K562 (cell line): ENCODE data around the gene F2RL2. TPM values are rescaled to one million over a fixed set of nuclear protein-coding genes. Genes with fewer than 3 reads are reported as not detected.

Experiments
- ATAC-seq: fragments of 200-7000 bp; cut with Tn5 transposase; 3 replicates; pipeline ENCODE4 v1.9.1; 2020; ENCODE audit warnings: moderate library complexity
- BruUV-seq: library from RNA; stranded (reverse); fragments of 400-500 nt; replicated peaks from 2 replicates; lab custom pipeline; 2021; lab: Mats Ljungman, UMichigan
- CTCF ChIA-PET: fragments of 300-600 bp; formaldehyde crosslinking; extraction: SDS; loops from one replicate; lab custom pipeline; 2021; ENCODE audit warnings: low intra/inter-chr PET ratio; lab: Yijun Ruan, JAX
- POLR2A ChIA-PET: fragments of 300-600, 350-650 bp; sonication (Branson Sonifier 250); formaldehyde crosslinking; extraction: SDS; loops from one replicate; lab custom pipeline; 2021; ENCODE audit warnings: antibody characterized with exemption, inconsistent platforms; lab: Yijun Ruan, JAX
- DNase-seq, 4 experiments: peaks; one replicate each; pipeline versions ENCODE4 v3.0.0 to v3.0.0-alpha.2; 2011 to 2018; ENCODE audit warnings: low spot score in 3 of 4, mixed read lengths in 3 of 4; ENCODE audit errors: extremely low read depth in 1 of 4
- FAIRE-seq: peaks from 2 replicates; lab custom pipeline; 2011; peaks lifted over from hg19 to GRCh38; lab: Jason Lieb, UNC
- H2AFZ ChIP-seq: 2 replicates; pipeline ENCODE4 v1.6.0; 2011; ENCODE audit warnings: low read depth, low read length, control low read depth, inconsistent platforms
- H3K27ac ChIP-seq: fragments of 200-600 bp; 3 replicates; pipeline ENCODE4 v1.8.0; 2011; ENCODE audit warnings: low read depth, mild to moderate bottlenecking, control low read depth, inconsistent platforms, low read length, moderate library complexity, mixed read lengths; ENCODE audit errors: extremely low read depth
- H3K27me3 ChIP-seq, 2 experiments: fragments of 300-600 bp in 1 of 2; 2 replicates in 1 of 2; 3 replicates in 1 of 2; pipeline versions ENCODE4 v1.6.0 to v1.8.0; 2011; ENCODE audit warnings: inconsistent platforms in 2 of 2, low read length in 2 of 2, mild to moderate bottlenecking in 1 of 2, mixed read lengths in 1 of 2, moderate library complexity in 1 of 2; ENCODE audit not compliant: control insufficient read depth in 2 of 2, insufficient read depth in 2 of 2
- H3K36me3 ChIP-seq: fragments of 300-600 bp; 3 replicates; pipeline ENCODE4 v1.8.0; 2011; ENCODE audit warnings: mild to moderate bottlenecking, low read length, inconsistent platforms; ENCODE audit not compliant: control insufficient read depth, insufficient read depth
- H3K4me1 ChIP-seq, 2 experiments: fragments of 200-600 bp in 1 of 2; replicated peaks in 1 of 2; 2 replicates in 1 of 2; 3 replicates in 1 of 2; pipeline versions ENCODE4 v1.5.1 to v1.8.0; 2011; ENCODE audit warnings: inconsistent platforms in 2 of 2, low read length in 2 of 2, mild to moderate bottlenecking in 1 of 2, mixed read lengths in 1 of 2, moderate library complexity in 1 of 2; ENCODE audit not compliant: control insufficient read depth in 2 of 2, insufficient read depth in 2 of 2
- H3K4me2 ChIP-seq: 2 replicates; pipeline ENCODE4 v1.6.1; 2011; ENCODE audit warnings: low read length, control low read depth, inconsistent platforms, mixed read lengths; ENCODE audit not compliant: insufficient read depth
- H3K4me3 ChIP-seq: fragments of 200-600 bp; sonication (generic), shearing (Covaris generic); 2 replicates; pipeline ENCODE4 v1.5.1; 2016; ENCODE audit warnings: control low read depth, inconsistent platforms
- H3K79me2 ChIP-seq: fragments of 200-600 bp; 3 replicates; pipeline ENCODE4 v1.8.0; 2011; ENCODE audit warnings: low read length, inconsistent platforms; ENCODE audit not compliant: control insufficient read depth, insufficient read depth
- H3K9ac ChIP-seq, 2 experiments: 2 replicates each; pipeline versions ENCODE4 v1.6.0 to v1.6.1; 2011; ENCODE audit warnings: low read depth in 2 of 2, low read length in 2 of 2, control low read depth in 1 of 2, inconsistent platforms in 1 of 2, mild to moderate bottlenecking in 1 of 2, mixed read lengths in 1 of 2; ENCODE audit not compliant: insufficient read depth in 1 of 2
- H3K9me1 ChIP-seq: one replicate; pipeline ENCODE4 v1.6.0; 2011; ENCODE audit warnings: inconsistent platforms, mild to moderate bottlenecking, low read length, moderate library complexity; ENCODE audit not compliant: control insufficient read depth, insufficient read depth
- H3K9me3 ChIP-seq: replicated peaks from 2 replicates; pipeline ENCODE4 v1.5.1; 2011; ENCODE audit warnings: low read depth, low read length, inconsistent platforms; ENCODE audit not compliant: control insufficient read depth, insufficient read depth
- H4K20me1 ChIP-seq: replicated peaks from 2 replicates; pipeline ENCODE4 v1.6.1; 2011; ENCODE audit warnings: low read length, inconsistent platforms, mixed read lengths; ENCODE audit not compliant: control insufficient read depth, insufficient read depth
- ESRRB ChIP-seq: fragments of 250-450 bp; sonication (Bioruptor Pico); IDR thresholded peaks from 2 replicates; pipeline ENCODE4 v1.5.0; 2020; ENCODE audit warnings: mild to moderate bottlenecking, moderate library complexity, borderline replicate concordance
- JUND ChIP-seq, 2 experiments: IDR thresholded peaks; 2 replicates in 1 of 2; 3 replicates in 1 of 2; pipeline ENCODE4 v1.6.1; 2011; ENCODE audit warnings: borderline replicate concordance in 2 of 2, low read depth in 2 of 2, low read length in 2 of 2, improper control_type of control experiment in 1 of 2, missing biosample characterization in 1 of 2, missing genetic modification characterization in 1 of 2, missing genetic modification reagents in 1 of 2
- RBM15 ChIP-seq: fragments of 200-400 bp; formaldehyde crosslinking; IDR thresholded peaks from 2 replicates; pipeline ENCODE4 v1.6.1; 2018; ENCODE audit warnings: mild to moderate bottlenecking, low read length, moderate library complexity; ENCODE audit not compliant: insufficient read depth
- RREB1 ChIP-seq: fragments of 250-450 bp; sonication (Bioruptor Pico); IDR thresholded peaks from 2 replicates; pipeline ENCODE4 v1.4.0; 2020
- ZNF354B ChIP-seq: fragments of 250-450 bp; sonication (Bioruptor Pico); IDR thresholded peaks from 2 replicates; pipeline ENCODE4 v1.4.0; 2020
- WGBS: fragments of 100-300 bp; shearing (Covaris generic); methylation state at CpG from one replicate; pipeline ENCODE4 v1.1.6; 2016; ENCODE audit warnings: low coverage, mixed read lengths; ENCODE audit not compliant: insufficient coverage; ENCODE audit errors: missing lambda C conversion rate; 5-methylcytosine and 5-hydroxymethylcytosine counted together
- in situ Hi-C: fragments of 300-500 bp; cut with MboI; formaldehyde crosslinking; loops from 4 replicates; pipeline ENCODE4 v1.15.0; 2018; ENCODE audit warnings: inconsistent platforms, mixed read lengths
- intact Hi-C: fragments of 100-400 bp; cut with micrococcal nuclease; formaldehyde crosslinking; loops from 2 replicates; pipeline ENCODE4 v1.14.2; 2022
- polyA plus RNA-seq, 8 experiments: library from polyadenylated mRNA; depleted of rRNA in 4 of 8; stranded (reverse) in 5 of 8; unstranded in 3 of 8; fragments of >200 nt; fragmentation: Nextera tagmentation in 2 of 8; fragmentation: Illumina TruSeq in 1 of 8; extraction: Ambion mirVana in 2 of 8; extraction: Trizol in 1 of 8; gene quantifications; 2 replicates each; pipeline versions ENCODE4 v1.2.1 to v1.2.3, GENCODE V29; 2011 to 2014; ENCODE audit warnings: inconsistent platforms in 1 of 8, missing spikeins in 1 of 8
- total RNA-seq, 7 experiments: library from RNA; depleted of rRNA in 6 of 7; stranded (reverse); fragments of >200 nt in 6 of 7; fragmentation: Illumina TruSeq in 2 of 7; extraction: Trizol in 2 of 7; gene quantifications; 2 replicates each; pipeline versions ENCODE4 v1.2.1 to v1.2.3, GENCODE V29; 2011 to 2021; ENCODE audit warnings: low replicate concordance in 1 of 7

F2RL2 gene
- total and polyA plus RNA-seq, 9 of the 15 experiments (the other 6 are each of a cell fraction or from before 2014, with no cell fraction given), result 0.03 to 0.12 (median 0.06) TPM; not detected in 3

- ATAC-seq, result no peak
- no peak overlapping the region for H3K4me2 ChIP-seq
- no peak overlapping the region for H2AFZ ChIP-seq
- ChIA-PET CTCF (no interaction called here), POLR2A (no interaction called here)
- H3K9ac ChIP-seq, result no peak overlapping the region
- no peak overlapping the region for H3K27ac ChIP-seq
- no peaks in the 10 kb centered on the region for H3K27me3 ChIP-seq
- peaks cover 3 to 15% of the 10 kb centered on the region in 2 experiments; a peak in 4 of 5 replicates for H3K4me1 ChIP-seq
- TF ChIP-seq RBM15, result no peak
- no peak for TF ChIP-seq JUND (IDR thresholded peaks at IDR 0.05; ENCODE audit: borderline replicate concordance, low read depth, low read length)
- no peak for TF ChIP-seq JUND (tag; IDR thresholded peaks at IDR 0.05; ENCODE audit: borderline replicate concordance, low read depth, low read length)
- no peak for TF ChIP-seq ESRRB (CRISPR knock-in tag)
- TF ChIP-seq ZNF354B, result no peak
- no peak for TF ChIP-seq RREB1
- H3K9me1 ChIP-seq, result no peaks in the 10 kb centered on the region
- FAIRE-seq, result no peak
- intact Hi-C loops, result no loop called here
- no peak overlapping the region for H3K4me3 ChIP-seq
- BruUV-seq, result no TSS peak
- WGBS, result 56% methylated on average over 3 of the region's 3 CpGs
- no peaks in the 10 kb centered on the region for H3K9me3 ChIP-seq
- DNase-seq, result no peak
- in situ Hi-C loops, result no loop called here
- H4K20me1 ChIP-seq, result no peaks in the 10 kb centered on the region
- H3K79me2 ChIP-seq, result no peaks in the 10 kb centered on the region
- no peaks in the 10 kb centered on the region for H3K36me3 ChIP-seq
Observed at GRCh38 chr5:76585783-76586217, 37.4 kb downstream of the F2RL2 start.
